Measurements from ENCODE around the gene TRDMT1.

The TRDMT1 gene

DNA sequence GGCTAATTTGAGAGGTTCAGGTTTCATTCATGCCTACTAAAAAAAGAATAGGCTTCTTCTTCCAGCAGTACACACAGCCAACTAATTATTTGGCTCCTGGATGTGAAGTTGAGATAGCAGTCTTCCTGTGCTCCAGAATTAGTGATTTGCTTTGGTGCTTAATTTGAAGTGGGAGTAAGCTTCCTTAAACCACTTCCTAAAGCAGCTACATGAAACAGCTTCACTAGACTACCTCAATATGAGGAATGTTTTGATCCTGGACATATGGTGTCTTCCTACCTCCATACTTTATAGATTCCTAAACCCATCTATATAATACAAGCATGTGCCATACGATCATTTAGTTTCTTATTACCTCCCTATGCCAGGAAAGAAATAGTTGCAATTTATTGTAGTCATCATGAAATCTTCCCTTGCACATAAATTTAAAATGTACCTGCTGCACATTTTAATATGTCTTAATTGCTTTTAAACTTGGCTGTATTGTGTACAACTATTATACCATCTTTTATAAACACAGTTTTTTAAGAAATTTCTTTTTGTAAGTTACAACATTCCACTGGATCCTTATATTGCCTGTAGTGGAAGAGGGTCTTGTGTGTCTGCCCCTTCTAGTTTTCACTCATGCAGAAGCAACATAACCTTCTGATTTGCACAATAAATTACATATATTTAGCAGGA, 35.1 kb upstream of the TRDMT1 start:
- Mint-ChIP-seq H3K36me3 (peaks cover 74% of the 10 kb centered on the region), H3K4me3 (no peak overlapping the region), H3K27ac (peak overlapping the region; percentile 88), H3K4me1 (peaks cover 38% of the 10 kb centered on the region), H3K9me3 (no peaks in the 10 kb centered on the region)
- no peak for DNase-seq (ENCODE audit: low spot score in 2 of 2)
- no peak for ATAC-seq

DNA sequence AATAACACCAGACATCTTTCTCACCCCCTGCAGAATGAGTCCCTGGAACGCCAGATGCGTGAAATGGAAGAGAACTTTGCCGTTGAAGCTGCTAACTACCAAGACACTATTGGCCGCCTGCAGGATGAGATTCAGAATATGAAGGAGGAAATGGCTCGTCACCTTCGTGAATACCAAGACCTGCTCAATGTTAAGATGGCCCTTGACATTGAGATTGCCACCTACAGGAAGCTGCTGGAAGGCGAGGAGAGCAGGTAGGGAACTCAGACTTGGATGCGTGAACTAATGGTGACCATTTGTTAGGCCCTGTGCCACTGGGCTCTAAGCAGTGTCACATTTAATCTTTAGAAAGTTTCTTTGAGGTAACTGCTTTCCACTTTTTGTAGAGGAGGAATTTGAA, 33.7 kb upstream of the TRDMT1 start:
- DNase-seq (ENCODE audit: low spot score in 2 of 2) = no peak
- Mint-ChIP-seq H3K36me3 (peaks cover 89% of the 10 kb centered on the region), H3K9me3 (no peaks in the 10 kb centered on the region), H3K4me3 (peak overlapping the region; percentile 53), H3K27ac (peak overlapping the region; percentile 88), H3K4me1 (peaks cover 38% of the 10 kb centered on the region)
- no peak for ATAC-seq

- peaks cover 96% of the 10 kb centered on the region for H3K36me3 Mint-ChIP-seq
Observed at GRCh38 chr10:17234431-17234945, 33.0 kb upstream of the TRDMT1 start.

GRCh38 chr10:17233286-17233991, 32.0 kb upstream of the TRDMT1 start:
- Mint-ChIP-seq H3K27ac (no peak overlapping the region), H3K4me1 (peaks cover 38% of the 10 kb centered on the region), H3K4me3 (peak overlapping the region; percentile 84), H3K36me3 (peaks cover 100% of the 10 kb centered on the region), H3K9me3 (no peaks in the 10 kb centered on the region)
- DNase-seq (ENCODE audit: low spot score in 2 of 2) (no peak), ATAC-seq (no peak)

More at GRCh38 chr10:17234431-17234945, 33.0 kb upstream of the TRDMT1 start:
- DNase-seq (ENCODE audit: low spot score in 2 of 2) (no peak), ATAC-seq (no peak)
- H3K9me3 Mint-ChIP-seq = no peaks in the 10 kb centered on the region
- H3K27ac Mint-ChIP-seq = peak overlapping the region; percentile 82
- H3K4me1 Mint-ChIP-seq = peaks cover 38% of the 10 kb centered on the region
- peak overlapping the region; percentile 53 for H3K4me3 Mint-ChIP-seq

DNA sequence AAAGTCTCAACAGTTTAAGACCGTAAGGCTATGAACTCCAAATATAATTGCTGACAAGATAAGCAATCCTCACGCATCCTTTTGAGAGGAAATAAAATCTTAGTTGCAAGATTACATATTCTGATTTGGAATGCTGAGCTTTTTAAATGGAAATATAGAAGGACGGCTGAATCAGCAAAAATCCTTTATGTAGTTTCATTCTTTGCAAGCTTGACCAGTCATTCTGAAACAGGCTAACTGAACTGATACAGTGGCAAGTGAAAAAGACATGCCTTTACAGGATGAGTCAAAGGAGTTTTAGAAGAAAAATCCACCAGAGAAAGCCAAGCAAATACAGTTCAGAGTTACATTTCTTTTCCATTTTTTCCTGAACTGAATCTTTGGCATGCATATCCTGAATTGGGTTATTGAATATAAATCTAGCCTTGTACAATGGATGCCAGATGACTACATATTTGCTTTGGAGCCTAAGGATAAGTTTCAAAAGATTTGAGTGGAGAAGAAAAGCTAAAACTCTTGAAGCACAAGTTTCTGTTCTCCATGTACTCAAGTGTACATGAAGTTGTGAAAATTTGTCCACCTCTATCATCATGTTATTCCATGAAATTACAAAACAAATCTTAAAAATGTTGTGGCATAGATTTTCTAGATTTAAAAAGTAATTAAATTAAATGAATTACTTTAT, 30.9 kb upstream of the TRDMT1 start:
- H3K27ac Mint-ChIP-seq = peak overlapping the region; percentile 98
- no peak for DNase-seq (ENCODE audit: low spot score in 2 of 2)
- peaks cover 100% of the 10 kb centered on the region for H3K36me3 Mint-ChIP-seq
- no peak for ATAC-seq
- no peaks in the 10 kb centered on the region for H3K9me3 Mint-ChIP-seq
- peaks cover 46% of the 10 kb centered on the region for H3K4me1 Mint-ChIP-seq
- peak overlapping the region; percentile 84 for H3K4me3 Mint-ChIP-seq

DNA sequence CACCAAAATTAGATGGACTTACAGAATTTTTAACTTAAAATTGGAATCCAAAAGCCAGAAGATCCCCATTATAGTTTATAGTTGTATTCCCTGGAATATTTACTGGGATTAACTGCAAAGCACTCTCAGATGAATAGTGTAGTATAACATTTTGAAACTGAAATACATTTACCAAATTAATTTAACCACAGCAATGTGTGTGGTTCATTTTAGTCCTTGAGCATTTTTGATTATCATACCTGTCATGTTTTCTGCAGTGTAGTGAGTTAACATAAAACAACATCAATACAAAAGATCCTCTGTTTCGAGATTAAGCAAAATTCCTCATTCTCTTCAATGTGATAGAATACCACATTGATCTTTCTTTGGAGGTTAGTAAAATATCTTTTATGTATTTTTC, 30.3 kb upstream of the TRDMT1 start:
- Mint-ChIP-seq H3K27ac (peak overlapping the region; percentile 98), H3K4me1 (peaks cover 52% of the 10 kb centered on the region), H3K36me3 (peaks cover 94% of the 10 kb centered on the region), H3K4me3 (peak overlapping the region; percentile 84), H3K9me3 (no peaks in the 10 kb centered on the region)
- ATAC-seq (no peak), DNase-seq (ENCODE audit: low spot score in 2 of 2) (no peak)

DNA sequence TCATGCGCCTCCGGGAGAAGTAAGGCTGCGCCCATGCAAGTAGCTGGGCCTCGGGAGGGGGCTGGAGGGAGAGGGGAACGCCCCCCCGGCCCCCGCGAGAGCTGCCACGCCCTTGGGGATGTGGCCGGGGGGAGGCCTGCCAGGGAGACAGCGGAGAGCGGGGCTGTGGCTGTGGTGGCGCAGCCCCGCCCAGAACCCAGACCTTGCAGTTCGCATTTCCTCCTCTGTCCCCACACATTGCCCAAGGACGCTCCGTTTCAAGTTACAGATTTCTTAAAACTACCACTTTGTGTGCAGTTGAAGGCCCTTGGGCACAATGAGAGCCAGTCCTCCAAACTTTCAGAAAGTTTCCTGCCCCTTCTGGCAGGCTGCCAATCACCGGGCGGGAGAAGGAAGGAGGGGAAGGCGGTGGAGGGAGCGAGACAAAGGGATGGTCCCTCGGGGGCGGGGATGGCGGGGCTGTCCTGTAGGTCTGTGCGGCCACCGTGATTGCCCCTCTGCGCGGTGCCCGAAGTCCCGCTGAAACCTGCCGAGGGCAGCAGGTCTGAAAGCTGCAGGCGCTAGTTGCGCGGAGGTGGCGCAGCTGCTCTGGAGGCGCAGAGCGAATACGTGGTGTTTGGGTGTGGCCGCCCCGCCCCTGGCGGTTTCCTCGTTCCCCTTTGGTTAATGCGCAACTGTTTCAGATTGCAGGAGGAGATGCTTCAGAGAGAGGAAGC, 28.7 kb upstream of the TRDMT1 start:
- Mint-ChIP-seq H3K4me1 (peaks cover 52% of the 10 kb centered on the region), H3K4me3 (peak overlapping the region; percentile 84), H3K27ac (peak overlapping the region; percentile 98), H3K36me3 (peaks cover 78% of the 10 kb centered on the region), H3K9me3 (no peaks in the 10 kb centered on the region)
- DNase-seq (ENCODE audit: low spot score in 2 of 2) = peak; percentile 77 to 93
- peak; percentile 65 for ATAC-seq

DNA sequence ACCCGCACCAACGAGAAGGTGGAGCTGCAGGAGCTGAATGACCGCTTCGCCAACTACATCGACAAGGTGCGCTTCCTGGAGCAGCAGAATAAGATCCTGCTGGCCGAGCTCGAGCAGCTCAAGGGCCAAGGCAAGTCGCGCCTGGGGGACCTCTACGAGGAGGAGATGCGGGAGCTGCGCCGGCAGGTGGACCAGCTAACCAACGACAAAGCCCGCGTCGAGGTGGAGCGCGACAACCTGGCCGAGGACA, 28.2 kb upstream of the TRDMT1 start:
- H3K9me3 Mint-ChIP-seq = no peaks in the 10 kb centered on the region
- peak in 1 of 2 donors; percentile 60 for DNase-seq (ENCODE audit: low spot score in 2 of 2)
- H3K4me1 Mint-ChIP-seq = peaks cover 51% of the 10 kb centered on the region
- peak overlapping the region; percentile 84 for H3K4me3 Mint-ChIP-seq
- no peak for ATAC-seq
- peaks cover 73% of the 10 kb centered on the region for H3K36me3 Mint-ChIP-seq
- H3K27ac Mint-ChIP-seq = peak overlapping the region; percentile 98

DNA sequence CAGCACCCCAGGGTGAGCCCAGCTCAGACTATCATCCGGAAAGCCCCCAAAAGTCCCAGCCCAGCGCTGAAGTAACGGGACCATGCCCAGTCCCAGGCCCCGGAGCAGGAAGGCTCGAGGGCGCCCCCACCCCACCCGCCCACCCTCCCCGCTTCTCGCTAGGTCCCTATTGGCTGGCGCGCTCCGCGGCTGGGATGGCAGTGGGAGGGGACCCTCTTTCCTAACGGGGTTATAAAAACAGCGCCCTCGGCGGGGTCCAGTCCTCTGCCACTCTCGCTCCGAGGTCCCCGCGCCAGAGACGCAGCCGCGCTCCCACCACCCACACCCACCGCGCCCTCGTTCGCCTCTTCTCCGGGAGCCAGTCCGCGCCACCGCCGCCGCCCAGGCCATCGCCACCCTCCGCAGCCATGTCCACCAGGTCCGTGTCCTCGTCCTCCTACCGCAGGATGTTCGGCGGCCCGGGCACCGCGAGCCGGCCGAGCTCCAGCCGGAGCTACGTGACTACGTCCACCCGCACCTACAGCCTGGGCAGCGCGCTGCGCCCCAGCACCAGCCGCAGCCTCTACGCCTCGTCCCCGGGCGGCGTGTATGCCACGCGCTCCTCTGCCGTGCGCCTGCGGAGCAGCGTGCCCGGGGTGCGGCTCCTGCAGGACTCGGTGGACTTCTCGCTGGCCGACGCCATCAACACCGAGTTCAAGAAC, 27.7 kb upstream of the TRDMT1 start:
- ATAC-seq = peak; percentile 53
- DNase-seq (ENCODE audit: low spot score in 2 of 2) = peak in 1 of 2 donors; percentile 65
- H3K36me3 Mint-ChIP-seq = peaks cover 68% of the 10 kb centered on the region
- H3K27ac Mint-ChIP-seq = peak overlapping the region; percentile 98
- peak overlapping the region; percentile 84 for H3K4me3 Mint-ChIP-seq
- no peaks in the 10 kb centered on the region for H3K9me3 Mint-ChIP-seq
- H3K4me1 Mint-ChIP-seq = peaks cover 46% of the 10 kb centered on the region

DNA sequence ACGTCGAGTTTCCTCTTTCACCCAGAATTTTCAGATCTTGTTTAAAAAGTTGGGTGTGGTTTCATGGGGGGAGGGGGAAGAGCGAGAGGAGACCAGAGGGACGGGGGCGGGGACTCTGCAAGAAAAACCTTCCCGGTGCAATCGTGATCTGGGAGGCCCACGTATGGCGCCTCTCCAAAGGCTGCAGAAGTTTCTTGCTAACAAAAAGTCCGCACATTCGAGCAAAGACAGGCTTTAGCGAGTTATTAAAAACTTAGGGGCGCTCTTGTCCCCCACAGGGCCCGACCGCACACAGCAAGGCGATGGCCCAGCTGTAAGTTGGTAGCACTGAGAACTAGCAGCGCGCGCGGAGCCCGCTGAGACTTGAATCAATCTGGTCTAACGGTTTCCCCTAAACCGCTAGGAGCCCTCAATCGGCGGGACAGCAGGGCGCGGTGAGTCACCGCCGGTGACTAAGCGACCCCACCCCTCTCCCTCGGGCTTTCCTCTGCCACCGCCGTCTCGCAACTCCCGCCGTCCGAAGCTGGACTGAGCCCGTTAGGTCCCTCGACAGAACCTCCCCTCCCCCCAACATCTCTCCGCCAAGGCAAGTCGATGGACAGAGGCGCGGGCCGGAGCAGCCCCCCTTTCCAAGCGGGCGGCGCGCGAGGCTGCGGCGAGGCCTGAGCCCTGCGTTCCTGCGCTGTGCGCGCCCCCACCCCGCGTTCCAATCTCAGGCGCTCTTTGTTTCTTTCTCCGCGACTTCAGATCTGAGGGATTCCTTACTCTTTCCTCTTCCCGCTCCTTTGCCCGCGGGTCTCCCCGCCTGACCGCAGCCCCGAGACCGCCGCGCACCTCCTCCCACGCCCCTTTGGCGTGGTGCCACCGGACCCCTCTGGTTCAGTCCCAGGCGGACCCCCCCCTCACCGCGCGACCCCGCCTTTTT, 26.9 kb upstream of the TRDMT1 start, which contains the start of gene VIM:
Gene VIM (plus strand): TSS at position 151 of the 925 bp plus-strand sequence. CDS start 1,182 bp downstream, outside the sequence.
- Mint-ChIP-seq H3K4me1 (peaks cover 44% of the 10 kb centered on the region), H3K36me3 (peaks cover 60% of the 10 kb centered on the region)

GRCh38 chr10:17227367-17228090, 26.1 kb upstream of the TRDMT1 start:
- H3K36me3 Mint-ChIP-seq = peaks cover 52% of the 10 kb centered on the region
- H3K4me1 Mint-ChIP-seq = peaks cover 43% of the 10 kb centered on the region
- H3K27ac Mint-ChIP-seq = peak overlapping the region; percentile 98
- H3K9me3 Mint-ChIP-seq = no peaks in the 10 kb centered on the region
- DNase-seq (ENCODE audit: low spot score in 2 of 2) (peak in 1 of 2 donors; percentile 78), ATAC-seq (peak; percentile 42)
- peak overlapping the region; percentile 84 for H3K4me3 Mint-ChIP-seq

More for the DNA sequence above, 26.9 kb upstream of the TRDMT1 start, which contains the start of gene VIM:
- Mint-ChIP-seq H3K27ac (peak within 1 kb of the TSS; percentile 98), H3K9me3 (no peaks in the 10 kb centered on the region), H3K4me3 (peak within 1 kb of the TSS; percentile 84)
- ATAC-seq (peak; percentile 69), DNase-seq (ENCODE audit: low spot score in 2 of 2) (peak; percentile 71 to 95)

DNA sequence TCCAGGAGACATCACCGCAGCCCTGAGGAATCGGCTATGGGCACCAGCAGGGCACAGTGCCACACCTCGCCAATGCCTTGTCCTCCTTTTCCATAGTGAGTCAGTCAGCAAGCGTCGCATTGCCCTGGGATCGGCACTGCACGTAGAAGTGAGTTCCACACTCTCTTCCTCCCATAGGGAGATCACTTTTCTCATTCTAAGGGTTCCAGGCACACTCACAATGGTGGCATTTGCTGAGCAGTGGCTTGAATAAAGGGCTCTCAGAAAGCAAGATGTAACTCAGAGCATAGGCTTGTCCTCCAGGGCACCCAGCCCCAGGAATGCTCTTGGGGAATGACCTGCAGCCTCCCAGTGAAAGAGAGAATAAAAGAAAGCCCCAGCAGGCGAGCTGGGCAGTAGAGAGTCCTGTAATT, 25.4 kb upstream of the TRDMT1 start:
- H3K27ac Mint-ChIP-seq = peak overlapping the region; percentile 98
- DNase-seq (ENCODE audit: low spot score in 2 of 2) (no peak), ATAC-seq (no peak)
- H3K4me1 Mint-ChIP-seq = peaks cover 43% of the 10 kb centered on the region
- peaks cover 45% of the 10 kb centered on the region for H3K36me3 Mint-ChIP-seq
- H3K9me3 Mint-ChIP-seq = no peaks in the 10 kb centered on the region
- peak overlapping the region; percentile 84 for H3K4me3 Mint-ChIP-seq

DNA sequence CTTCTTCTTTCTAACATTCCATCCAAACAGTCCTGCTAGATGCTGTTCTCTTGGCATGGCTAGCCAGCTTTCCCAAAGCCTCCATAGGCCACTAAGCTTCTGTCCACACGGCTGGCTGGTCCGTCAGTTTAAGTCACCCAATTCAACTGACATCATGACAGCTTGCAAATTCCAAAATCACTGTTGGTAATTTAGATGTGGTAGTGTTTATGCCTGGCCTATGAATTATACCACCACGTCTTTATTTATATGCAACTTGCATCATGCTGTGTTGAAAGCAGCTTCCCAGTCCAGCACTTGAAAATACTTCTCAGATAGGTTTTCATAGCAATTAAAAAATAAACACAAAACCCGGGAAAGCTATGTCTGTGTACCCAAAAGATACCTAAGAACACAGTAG, 24.3 kb upstream of the TRDMT1 start:
- no peak overlapping the region for H3K4me3 Mint-ChIP-seq
- no peak for DNase-seq (ENCODE audit: low spot score in 2 of 2)
- peak overlapping the region; percentile 98 for H3K27ac Mint-ChIP-seq
- ATAC-seq = no peak
- H3K4me1 Mint-ChIP-seq = peaks cover 42% of the 10 kb centered on the region
- no peaks in the 10 kb centered on the region for H3K9me3 Mint-ChIP-seq
- peaks cover 34% of the 10 kb centered on the region for H3K36me3 Mint-ChIP-seq
